T-cell (primary cell): ENCODE measurements around the gene MEIS1. TPM values are rescaled to one million over a fixed set of nuclear protein-coding genes. Genes with fewer than 3 reads are reported as not detected.

Experiments used
- ATAC-seq, 4 experiments: fragments of 200-7000 bp in 3 of 4; fragments of 150-1000 bp in 1 of 4; cut with Tn5 transposase; replicated peaks in 1 of 4; 1 replicate in 3 of 4; 2 replicates in 1 of 4; pipeline ENCODE4 v1.10.0; 2021; ENCODE audit warnings: moderate library complexity in 3 of 4, mild to moderate bottlenecking in 2 of 4, moderate number of reproducible peaks in 1 of 4
- CTCF ChIA-PET, 2 donors: fragments of 300-600 bp; sonication (Branson Sonifier 250); formaldehyde crosslinking; loops; one replicate each; lab custom pipeline; 2022; ENCODE audit warnings: antibody characterized with exemption in 2 of 2; lab: Charles Lee
- POLR2A ChIA-PET, 2 donors: fragments of 300-600 bp; sonication (Branson Sonifier 250); formaldehyde crosslinking; loops; one replicate each; lab custom pipeline; 2022; ENCODE audit warnings: antibody characterized with exemption in 2 of 2; lab: Charles Lee
- DNase-seq, 35 experiments: peaks; one replicate each; pipeline versions ENCODE4 v3.0.0 to v3.0.0-alpha.2; 2013 to 2023
- H3K27ac ChIP-seq: one replicate; pipeline ENCODE4 v1.5.1; 2013; ENCODE audit warnings: low read length
- H3K27me3 ChIP-seq, 2 experiments: replicated peaks in 1 of 2; 1 replicate in 1 of 2; 2 replicates in 1 of 2; pipeline versions ENCODE4 v1.6.1 to v1.7.0; 2013; ENCODE audit warnings: low read length in 1 of 2, mixed read lengths in 1 of 2; ENCODE audit not compliant: control insufficient read depth in 2 of 2, insufficient read depth in 2 of 2; ENCODE audit errors: extremely low read depth in 1 of 2
- H3K36me3 ChIP-seq, 2 donors: 1 replicate in 1 of 2; 2 replicates in 1 of 2; pipeline versions ENCODE4 v1.6.1 to v1.7.0; 2013; ENCODE audit warnings: low read length in 1 of 2; ENCODE audit not compliant: control insufficient read depth in 2 of 2, insufficient read depth in 1 of 2; ENCODE audit errors: extremely low read depth in 1 of 2
- H3K4me1 ChIP-seq, 2 experiments: 1 replicate in 1 of 2; 2 replicates in 1 of 2; pipeline versions ENCODE4 v1.6.1 to v1.7.0; 2013; ENCODE audit warnings: low read length in 2 of 2, mixed read lengths in 1 of 2; ENCODE audit not compliant: insufficient read depth in 2 of 2, control insufficient read depth in 1 of 2; ENCODE audit errors: extremely low read depth in 1 of 2
- H3K4me3 ChIP-seq, 2 donors: 1 replicate in 1 of 2; 2 replicates in 1 of 2; pipeline versions ENCODE4 v1.5.1 to v1.7.0; 2013; ENCODE audit warnings: mild to moderate bottlenecking in 2 of 2, low read length in 1 of 2, moderate library complexity in 1 of 2; ENCODE audit not compliant: control insufficient read depth in 1 of 2; ENCODE audit errors: extremely low read depth in 1 of 2
- H3K9me3 ChIP-seq: 2 replicates; pipeline ENCODE4 v1.7.0; 2013
- H3K27ac Mint-ChIP-seq, 2 donors: one replicate each; pipeline ENCODE4 v1.8.0; 2020 to 2021; ENCODE audit warnings: mild to moderate bottlenecking in 2 of 2, mixed read lengths in 2 of 2
- H3K27me3 Mint-ChIP-seq, 2 donors: one replicate each; pipeline ENCODE4 v1.8.0; 2021 to 2022; ENCODE audit warnings: mixed read lengths in 2 of 2
- H3K36me3 Mint-ChIP-seq: one replicate; pipeline ENCODE4 v1.8.0; 2021; ENCODE audit warnings: mixed read lengths
- H3K4me1 Mint-ChIP-seq, 3 donors: one replicate each; pipeline ENCODE4 v1.8.0; 2020 to 2022; ENCODE audit warnings: mixed read lengths in 3 of 3, mild to moderate bottlenecking in 1 of 3
- H3K4me3 Mint-ChIP-seq, 3 donors: one replicate each; pipeline ENCODE4 v1.8.0; 2020 to 2022; ENCODE audit warnings: mild to moderate bottlenecking in 3 of 3, mixed read lengths in 3 of 3, moderate library complexity in 3 of 3
- H3K9me3 Mint-ChIP-seq, 3 donors: one replicate each; pipeline ENCODE4 v1.8.0; 2020 to 2022; ENCODE audit warnings: mixed read lengths in 3 of 3
- WGBS: methylation state at CpG from one replicate; pipeline ENCODE4 v1.1.5; 2013; ENCODE audit warnings: missing lambda C conversion rate; ENCODE audit not compliant: insufficient coverage; 5-methylcytosine and 5-hydroxymethylcytosine counted together
- total RNA-seq, 35 experiments: library from RNA in 6 of 35; stranded (reverse) in 6 of 35; fragments of 120-200 nt in 1 of 35; gene quantifications; one replicate each; pipeline versions ENCODE4 v1.2.1 to v1.2.4 and lab custom pipeline; 2013 to 2026

MEIS1 gene
- total RNA-seq, 5 donors from 2014 or later (not counting 1 experiment from before 2014, with no cell fraction given) = 0.32 to 3.4 (median 0.90) TPM

DNA sequence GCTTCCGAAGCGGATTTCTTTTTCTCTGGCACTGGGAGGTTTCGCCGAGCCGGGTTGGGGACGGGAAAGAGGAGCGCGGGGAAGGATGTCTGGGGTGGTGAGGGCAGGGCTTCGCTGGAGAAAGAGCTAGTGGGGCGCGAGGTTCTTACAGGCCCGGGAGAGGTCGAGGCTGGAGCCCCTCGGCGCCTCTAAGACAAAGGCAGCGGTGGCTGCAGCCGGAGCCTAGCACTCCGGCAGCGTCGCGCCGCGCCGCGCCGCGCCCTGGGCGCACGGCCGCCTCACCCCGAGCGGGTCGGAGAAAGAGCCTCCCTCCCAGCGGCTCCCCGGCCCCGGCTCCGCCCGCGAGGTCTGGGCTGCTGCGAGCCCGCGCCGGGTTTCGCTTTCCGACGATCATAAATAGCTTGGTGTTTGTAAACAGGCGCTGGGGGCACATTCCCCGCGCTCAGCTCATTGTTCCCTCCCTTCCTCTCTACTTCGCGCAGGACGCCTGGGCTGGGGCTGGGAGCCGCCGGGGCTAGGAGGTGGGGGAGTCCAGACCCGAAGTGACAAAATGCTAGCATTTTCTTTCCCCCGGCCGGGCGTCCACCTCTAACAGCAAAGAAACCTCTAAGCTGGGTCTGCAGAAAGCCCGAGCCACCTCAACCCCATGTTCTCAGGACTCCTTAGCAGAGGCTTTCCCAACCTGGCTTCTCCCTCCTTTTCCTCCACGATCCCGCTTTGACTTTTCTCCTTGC lies 813 bp upstream of the MEIS1 start:
- CTCF ChIA-PET = no interaction called here
- WGBS = 1% methylated on average over 47 of the region's 61 CpGs
- ATAC-seq = no peak
- peaks cover 66 to 87% of the 10 kb centered on the region in 2 donors for H3K27me3 Mint-ChIP-seq
- peak overlapping the region; percentile 32 to 69 (median 68) for H3K4me3 Mint-ChIP-seq
- Histone ChIP-seq H3K9me3 (no peaks in the 10 kb centered on the region), H3K36me3 (no peaks in the 10 kb centered on the region), H3K4me3 (peak overlapping the region in 1 of 2 donors; percentile 60), H3K27me3 (peaks cover 14 to 50% of the 10 kb centered on the region in 2 experiments), H3K4me1 (peaks cover 7 to 28% of the 10 kb centered on the region in 2 experiments), H3K27ac (no peak overlapping the region)
- H3K4me1 Mint-ChIP-seq = peaks cover 35 to 39% (median 35%) of the 10 kb centered on the region in 3 donors
- H3K27ac Mint-ChIP-seq = no peak overlapping the region
- POLR2A ChIA-PET = no interaction called here
- DNase-seq = peak in 1 of 35 experiments; percentile 3
- H3K36me3 Mint-ChIP-seq = no peaks in the 10 kb centered on the region
- H3K9me3 Mint-ChIP-seq = peaks cover 0 to 2% (median 0%) of the 10 kb centered on the region in 3 donors

DNA sequence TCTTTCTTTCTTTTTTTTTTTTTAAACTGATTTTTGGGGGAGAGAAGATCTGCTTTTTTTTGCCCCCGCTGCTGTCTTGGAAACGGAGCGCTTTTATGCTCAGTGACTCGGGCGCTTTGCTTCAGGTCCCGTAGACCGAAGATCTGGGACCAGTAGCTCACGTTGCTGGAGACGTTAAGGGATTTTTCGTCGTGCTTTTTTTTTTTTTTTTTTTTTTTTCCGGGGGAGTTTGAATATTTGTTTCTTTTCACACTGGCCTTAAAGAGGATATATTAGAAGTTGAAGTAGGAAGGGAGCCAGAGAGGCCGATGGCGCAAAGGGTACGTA lies 587 bp downstream of the MEIS1 start:
- ChIA-PET CTCF (no interaction called here), POLR2A (no interaction called here)
- no peaks in the 10 kb centered on the region for H3K36me3 Mint-ChIP-seq
- H3K9me3 ChIP-seq = no peaks in the 10 kb centered on the region
- H3K27ac ChIP-seq = no peak overlapping the region
- no peak overlapping the region for H3K4me3 ChIP-seq
- H3K36me3 ChIP-seq = no peaks in the 10 kb centered on the region
- H3K4me3 Mint-ChIP-seq = peak overlapping the region; percentile 18 to 69 (median 25)
- H3K4me1 Mint-ChIP-seq = peaks cover 41 to 49% (median 43%) of the 10 kb centered on the region in 3 donors
- H3K27me3 Mint-ChIP-seq = peaks cover 71 to 89% of the 10 kb centered on the region in 2 donors
- DNase-seq (no peak), ATAC-seq (no peak)
- H3K9me3 Mint-ChIP-seq = no peaks in the 10 kb centered on the region
- no peak overlapping the region for H3K27ac Mint-ChIP-seq
- peaks cover 11 to 63% of the 10 kb centered on the region in 2 experiments for H3K27me3 ChIP-seq
- 11% methylated on average over 12 of the region's 15 CpGs for WGBS
- H3K4me1 ChIP-seq = peaks cover 7 to 28% of the 10 kb centered on the region in 2 experiments

DNA sequence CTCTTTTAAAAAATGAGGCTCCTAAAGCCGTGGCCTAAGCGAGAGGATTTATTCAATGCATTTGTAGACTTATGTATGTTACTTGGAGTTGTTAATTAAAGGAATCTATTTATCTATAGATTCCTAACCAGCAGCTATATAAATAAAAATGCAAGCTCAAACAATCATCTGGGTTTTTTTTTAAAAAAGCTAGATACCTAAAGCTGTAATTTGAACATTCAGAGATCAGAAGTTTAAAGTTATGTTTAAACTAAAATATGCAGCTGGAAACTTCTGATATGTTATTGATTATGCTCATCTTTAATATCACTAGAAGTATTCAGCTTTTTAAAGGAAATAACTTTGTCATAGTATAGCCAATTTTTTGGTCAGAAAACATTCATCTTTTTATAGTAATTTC lies 1.0 kb downstream of the MEIS1 start:
- Histone ChIP-seq H3K4me3 (no peak overlapping the region), H3K36me3 (no peaks in the 10 kb centered on the region), H3K27me3 (peaks cover 11 to 68% of the 10 kb centered on the region in 2 experiments), H3K9me3 (no peaks in the 10 kb centered on the region), H3K4me1 (peaks cover 7 to 28% of the 10 kb centered on the region in 2 experiments), H3K27ac (no peak overlapping the region)
- ChIA-PET CTCF (no interaction called here), POLR2A (no interaction called here)
- no CpG with 5 or more reads among the region's 2 CpGs for WGBS
- ATAC-seq = no peak
- Mint-ChIP-seq H3K9me3 (no peaks in the 10 kb centered on the region), H3K27ac (no peak overlapping the region), H3K27me3 (peaks cover 66 to 90% of the 10 kb centered on the region in 2 donors), H3K36me3 (no peaks in the 10 kb centered on the region), H3K4me1 (peaks cover 41 to 49% (median 43%) of the 10 kb centered on the region in 3 donors), H3K4me3 (peak overlapping the region; percentile 18 to 69 (median 25))
- no peak for DNase-seq

DNA sequence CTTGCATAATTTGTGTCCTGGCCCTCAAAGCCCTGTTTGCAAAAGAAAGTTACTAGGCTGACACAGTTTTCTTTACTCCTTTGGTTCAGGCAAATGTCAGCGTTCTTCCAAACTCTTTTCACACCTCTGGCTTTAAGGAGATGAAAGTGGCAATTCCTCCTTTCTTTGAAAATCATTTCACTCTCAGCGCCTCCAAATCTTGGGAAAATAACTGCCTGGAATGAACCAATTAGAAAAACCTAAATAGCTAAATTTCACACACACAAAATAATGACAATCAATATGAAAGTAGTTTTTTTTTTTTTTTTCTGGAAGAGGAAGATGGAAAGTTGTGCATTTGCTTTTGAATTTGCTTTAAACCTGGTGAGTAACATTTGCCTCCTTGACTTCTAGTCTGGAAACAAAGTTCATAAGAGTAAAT lies 1.7 kb downstream of the MEIS1 start:
- Mint-ChIP-seq H3K4me1 (peaks cover 41 to 49% (median 43%) of the 10 kb centered on the region in 3 donors), H3K36me3 (no peaks in the 10 kb centered on the region), H3K9me3 (no peaks in the 10 kb centered on the region), H3K27ac (no peak overlapping the region), H3K4me3 (no peak overlapping the region), H3K27me3 (peaks cover 64 to 90% of the 10 kb centered on the region in 2 donors)
- Histone ChIP-seq H3K27ac (no peak overlapping the region), H3K27me3 (peaks cover 11 to 70% of the 10 kb centered on the region in 2 experiments), H3K9me3 (no peaks in the 10 kb centered on the region), H3K36me3 (no peaks in the 10 kb centered on the region), H3K4me3 (no peak overlapping the region), H3K4me1 (peaks cover 7 to 28% of the 10 kb centered on the region in 2 experiments)
- no CpG with 5 or more reads among the region's 2 CpGs for WGBS
- ChIA-PET POLR2A (no interaction called here), CTCF (no interaction called here)
- DNase-seq (no peak), ATAC-seq (no peak)

DNA sequence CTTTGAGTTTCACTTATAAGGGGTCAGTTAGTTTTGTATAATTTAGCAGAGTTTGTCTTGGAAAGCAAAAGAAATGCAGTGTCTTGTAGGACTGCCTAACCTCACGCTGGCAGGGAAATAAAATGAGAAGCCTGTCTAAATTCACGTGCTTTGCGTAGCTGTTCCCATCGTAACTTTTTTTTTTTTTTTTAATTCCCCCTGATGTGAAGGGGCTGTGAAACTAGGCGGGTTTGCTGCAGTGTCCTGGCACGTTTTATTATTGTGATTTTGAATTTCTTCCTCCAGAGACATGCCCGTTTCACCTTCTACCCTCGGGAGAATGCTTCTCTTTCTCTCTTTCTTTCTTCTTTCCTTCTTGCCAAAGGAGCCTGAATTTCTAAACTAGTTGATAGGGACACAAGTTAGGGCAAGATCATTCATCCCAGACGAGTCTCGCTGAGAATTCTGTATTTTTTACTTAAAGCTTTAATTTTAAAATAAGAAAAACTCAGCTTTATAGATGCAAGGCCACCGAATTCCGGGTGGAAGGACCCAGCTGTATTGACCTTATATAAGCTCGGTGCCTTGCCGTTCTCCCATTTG lies 2.3 kb downstream of the MEIS1 start:
- ChIA-PET POLR2A (no interaction called here), CTCF (no interaction called here)
- ATAC-seq (no peak), DNase-seq (no peak)
- H3K27ac ChIP-seq = no peak overlapping the region
- H3K9me3 Mint-ChIP-seq = no peaks in the 10 kb centered on the region
- H3K4me1 ChIP-seq = peaks cover 7 to 26% of the 10 kb centered on the region in 2 experiments
- peaks cover 37 to 49% (median 41%) of the 10 kb centered on the region in 3 donors for H3K4me1 Mint-ChIP-seq
- 11% methylated on average over 5 of the region's 14 CpGs for WGBS
- H3K4me3 ChIP-seq = no peak overlapping the region
- H3K27me3 ChIP-seq = peaks cover 11 to 67% of the 10 kb centered on the region in 2 experiments
- H3K9me3 ChIP-seq = no peaks in the 10 kb centered on the region
- H3K36me3 ChIP-seq = no peaks in the 10 kb centered on the region
- H3K36me3 Mint-ChIP-seq = no peaks in the 10 kb centered on the region
- peaks cover 65 to 87% of the 10 kb centered on the region in 2 donors for H3K27me3 Mint-ChIP-seq
- H3K27ac Mint-ChIP-seq = no peak overlapping the region
- peak overlapping the region in 1 of 3 donors; percentile 8 for H3K4me3 Mint-ChIP-seq

DNA sequence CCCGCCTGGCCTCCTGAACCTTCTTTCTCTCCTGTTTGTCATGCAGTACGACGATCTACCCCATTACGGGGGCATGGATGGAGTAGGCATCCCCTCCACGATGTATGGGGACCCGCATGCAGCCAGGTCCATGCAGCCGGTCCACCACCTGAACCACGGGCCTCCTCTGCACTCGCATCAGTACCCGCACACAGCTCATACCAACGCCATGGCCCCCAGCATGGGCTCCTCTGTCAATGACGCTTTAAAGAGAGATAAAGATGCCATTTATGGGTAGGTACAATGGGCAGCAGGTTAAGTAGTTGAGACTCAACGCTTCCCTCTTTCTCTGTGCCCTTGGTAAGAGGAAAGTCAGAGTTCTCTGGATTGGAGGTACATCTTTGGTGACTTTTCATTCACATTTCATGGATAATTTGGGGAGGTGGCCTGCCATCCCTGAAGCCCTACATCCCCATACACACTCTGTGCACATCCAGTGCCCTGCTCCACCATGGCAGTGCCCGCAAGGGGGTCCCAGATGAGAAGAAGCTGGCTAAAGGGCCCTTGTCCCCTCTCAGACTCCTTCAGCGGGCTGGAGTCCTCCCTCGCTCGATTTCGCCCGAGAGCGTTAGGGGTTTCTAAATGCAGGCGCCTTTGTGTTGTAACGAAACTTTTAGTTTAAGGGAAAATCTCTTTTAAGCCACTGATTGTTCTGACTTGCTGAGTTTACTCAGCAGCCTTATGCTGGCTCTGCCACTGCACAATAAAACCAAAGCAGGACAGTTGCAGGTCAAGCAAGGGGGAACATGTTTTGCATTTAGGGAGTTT lies 3.0 kb downstream of the MEIS1 start:
- Histone ChIP-seq H3K27ac (no peak overlapping the region), H3K36me3 (no peaks in the 10 kb centered on the region), H3K27me3 (peaks cover 11 to 60% of the 10 kb centered on the region in 2 experiments), H3K9me3 (no peaks in the 10 kb centered on the region), H3K4me1 (peaks cover 7 to 23% of the 10 kb centered on the region in 2 experiments), H3K4me3 (no peak overlapping the region)
- H3K36me3 Mint-ChIP-seq = no peaks in the 10 kb centered on the region
- ATAC-seq (no peak), DNase-seq (no peak)
- H3K27ac Mint-ChIP-seq = no peak overlapping the region
- 6% methylated on average over 3 of the region's 22 CpGs for WGBS
- peak overlapping the region in 1 of 3 donors; percentile 8 for H3K4me3 Mint-ChIP-seq
- ChIA-PET CTCF (no interaction called here), POLR2A (no interaction called here)
- peaks cover 36 to 42% (median 36%) of the 10 kb centered on the region in 3 donors for H3K4me1 Mint-ChIP-seq
- H3K27me3 Mint-ChIP-seq = peaks cover 63 to 88% of the 10 kb centered on the region in 2 donors
- H3K9me3 Mint-ChIP-seq = no peaks in the 10 kb centered on the region
